SHP77 treated with DMSO at 0.1 percent for 48 hours (cell line): ENCODE data around the gene ZNF322.

Experiments
- DNase-seq: peaks from one replicate; lab custom pipeline; 2025; lab: John Stamatoyannopoulos, UW

Gene ZNF322

GRCh38 chr6:26613689-26614683 is 45.6 kb downstream of the ZNF322 start:
- no peak for DNase-seq

DNA sequence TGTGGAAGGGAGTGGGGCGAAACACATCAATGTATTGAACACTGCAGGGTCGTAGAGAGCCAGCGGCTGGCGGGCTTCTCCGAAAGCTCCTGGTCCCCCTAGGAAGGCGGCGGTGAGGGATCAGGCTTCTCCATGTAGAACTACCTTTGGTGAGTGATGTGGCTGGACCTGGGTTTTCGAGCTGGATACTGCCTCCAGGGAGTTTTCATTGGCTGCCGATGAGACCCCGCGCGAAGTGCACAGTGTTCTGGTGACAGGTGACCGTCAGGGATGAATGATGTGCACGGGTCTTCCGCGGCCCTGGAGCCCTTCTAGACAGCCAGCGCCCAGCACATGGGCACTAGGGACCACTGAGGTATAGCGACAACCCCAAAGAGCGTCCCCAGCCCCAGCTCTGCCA is 46.3 kb downstream of the ZNF322 start:
- DNase-seq = no peak

DNA sequence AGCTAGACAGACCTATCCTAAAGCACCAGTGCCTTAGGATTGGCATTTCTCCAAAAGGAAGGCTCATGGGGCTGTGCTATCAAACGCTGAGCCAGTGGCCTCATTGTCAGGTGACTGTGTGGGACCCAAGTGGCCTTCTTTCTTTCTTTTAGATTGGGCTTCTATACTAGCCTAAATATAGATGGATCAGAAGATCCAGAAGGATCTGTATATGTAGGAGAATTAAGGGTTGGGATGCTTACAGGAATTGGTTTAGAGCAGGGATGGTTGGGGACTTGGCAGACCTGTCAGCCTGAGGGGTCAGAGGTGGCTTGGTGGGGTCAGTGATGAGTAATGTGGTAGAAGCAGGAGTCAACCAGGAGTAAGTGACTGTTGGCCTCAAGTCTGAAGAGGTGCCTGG is 47.9 kb downstream of the ZNF322 start:
- no peak for DNase-seq

DNA sequence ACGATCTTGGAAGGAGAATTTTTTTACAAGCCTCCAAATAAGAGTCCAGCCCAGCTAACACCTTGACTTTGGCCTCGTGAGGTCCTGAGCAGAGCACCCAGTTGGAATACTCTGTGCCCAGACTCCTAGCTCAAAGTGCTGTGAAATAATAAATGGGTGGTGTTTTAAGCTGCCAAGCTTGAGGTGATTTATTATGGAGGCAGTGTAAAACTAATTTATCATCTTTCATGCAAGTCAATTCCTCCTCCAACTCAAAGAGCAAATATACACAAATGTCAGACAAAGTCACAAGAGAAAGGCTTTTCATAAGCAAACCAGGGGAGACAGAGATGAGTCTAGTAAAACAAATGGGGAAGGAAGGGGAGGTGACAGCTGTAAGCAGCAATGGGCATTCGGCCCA is 50.1 kb downstream of the ZNF322 start:
- DNase-seq = no peak

GRCh38 chr6:26607434-26608230 is 51.9 kb downstream of the ZNF322 start:
- DNase-seq = peak; percentile 85

- DNase-seq = no peak
Measured at GRCh38 chr6:26604797-26605196, 54.7 kb downstream of the ZNF322 start.

- DNase-seq = no peak
Measured at GRCh38 chr6:26604026-26604425, 55.5 kb downstream of the ZNF322 start.

GRCh38 chr6:26602262-26602661 is 57.3 kb downstream of the ZNF322 start:
- DNase-seq = no peak

- DNase-seq = no peak
Measured at GRCh38 chr6:26600759-26601158, 58.8 kb downstream of the ZNF322 start.

- no peak for DNase-seq
Measured at GRCh38 chr6:26599591-26599990, 60.0 kb downstream of the ZNF322 start.

GRCh38 chr6:26599134-26599533 is 60.4 kb downstream of the ZNF322 start:
- no peak for DNase-seq

DNA sequence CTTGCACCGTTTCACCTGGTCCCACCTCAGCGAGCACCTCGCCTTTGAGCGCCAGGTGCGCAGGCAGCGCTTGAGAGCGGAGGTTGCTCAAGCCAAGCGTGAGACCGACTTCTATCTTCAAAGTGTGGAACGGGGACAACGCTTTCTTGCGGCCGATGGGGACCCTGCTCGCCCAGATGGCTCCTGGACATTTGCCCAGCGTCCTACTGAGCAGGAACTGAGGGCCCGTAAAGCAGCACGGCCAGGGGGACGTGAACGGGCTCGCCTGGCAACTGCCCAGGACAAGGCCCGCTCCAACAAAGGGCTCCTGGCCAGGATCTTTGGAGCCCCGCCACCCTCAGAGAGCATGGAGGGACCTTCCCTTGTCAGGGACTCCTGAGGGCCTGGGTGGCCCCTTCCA is 61.3 kb downstream of the ZNF322 start:
- DNase-seq = no peak

GRCh38 chr6:26597821-26598220 is 61.7 kb downstream of the ZNF322 start:
- no peak for DNase-seq

DNA sequence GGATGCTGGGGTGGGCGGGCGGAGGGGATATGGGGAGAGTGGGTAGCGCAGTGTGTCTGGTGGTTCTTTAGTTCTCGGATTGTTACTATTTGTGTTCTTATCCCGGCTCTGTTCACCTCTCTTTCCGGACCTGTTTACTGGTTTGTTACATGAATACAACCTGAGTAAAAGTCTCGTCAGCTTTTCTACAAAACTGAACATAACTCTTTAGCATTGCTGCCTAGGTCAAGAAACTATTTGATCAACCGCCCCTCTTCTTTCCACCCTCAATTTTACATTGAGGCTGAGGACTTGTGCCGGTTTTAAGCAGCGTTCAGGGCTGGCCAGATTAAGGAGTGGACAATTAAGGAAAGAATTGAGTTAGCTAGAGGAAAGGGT is 62.2 kb downstream of the ZNF322 start:
- no peak for DNase-seq

DNA sequence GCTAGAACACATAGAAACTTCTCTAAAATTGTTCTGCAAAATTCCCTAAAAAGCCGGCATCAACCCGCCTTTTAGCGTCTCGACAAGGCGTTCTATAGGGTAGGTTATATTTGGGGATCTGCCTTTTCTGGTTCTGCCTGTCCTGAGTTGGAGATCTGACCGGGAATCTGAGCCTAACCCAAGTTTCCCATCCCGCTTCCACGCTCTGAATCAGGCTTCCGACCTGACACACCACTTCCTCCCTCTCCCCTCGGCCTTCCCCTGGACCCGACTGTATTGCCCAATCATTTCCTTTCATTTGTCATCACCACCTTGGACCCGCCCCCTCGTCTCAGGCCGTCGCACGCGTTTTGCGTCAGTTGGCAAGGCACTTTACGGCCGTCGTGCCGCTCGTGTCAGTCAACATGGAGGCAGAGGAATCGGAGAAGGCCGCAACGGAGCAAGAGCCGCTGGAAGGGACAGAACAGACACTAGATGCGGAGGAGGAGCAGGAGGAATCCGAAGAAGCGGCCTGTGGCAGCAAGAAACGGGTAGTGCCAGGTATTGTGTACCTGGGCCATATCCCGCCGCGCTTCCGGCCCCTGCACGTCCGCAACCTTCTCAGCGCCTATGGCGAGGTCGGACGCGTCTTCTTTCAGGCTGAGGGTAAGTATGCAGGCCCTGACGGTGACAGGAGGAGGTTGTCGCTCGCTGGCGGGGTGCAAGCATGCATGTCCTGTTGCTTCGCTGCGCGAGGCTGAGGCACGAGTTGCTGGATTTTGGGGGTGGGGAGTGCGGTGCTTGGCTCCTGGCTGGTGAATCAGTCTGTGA is 62.8 kb downstream of the ZNF322 start, which contains the start of gene ABT1:
Gene ABT1, plus strand, starts transcription at position 375 of the 810 bp plus-strand sequence. Its CDS starts 30 bp downstream, at position 405.
- DNase-seq = peak; percentile 93

GRCh38 chr6:26595669-26596269 is 63.8 kb downstream of the ZNF322 start:
- DNase-seq = peak; percentile 87

DNA sequence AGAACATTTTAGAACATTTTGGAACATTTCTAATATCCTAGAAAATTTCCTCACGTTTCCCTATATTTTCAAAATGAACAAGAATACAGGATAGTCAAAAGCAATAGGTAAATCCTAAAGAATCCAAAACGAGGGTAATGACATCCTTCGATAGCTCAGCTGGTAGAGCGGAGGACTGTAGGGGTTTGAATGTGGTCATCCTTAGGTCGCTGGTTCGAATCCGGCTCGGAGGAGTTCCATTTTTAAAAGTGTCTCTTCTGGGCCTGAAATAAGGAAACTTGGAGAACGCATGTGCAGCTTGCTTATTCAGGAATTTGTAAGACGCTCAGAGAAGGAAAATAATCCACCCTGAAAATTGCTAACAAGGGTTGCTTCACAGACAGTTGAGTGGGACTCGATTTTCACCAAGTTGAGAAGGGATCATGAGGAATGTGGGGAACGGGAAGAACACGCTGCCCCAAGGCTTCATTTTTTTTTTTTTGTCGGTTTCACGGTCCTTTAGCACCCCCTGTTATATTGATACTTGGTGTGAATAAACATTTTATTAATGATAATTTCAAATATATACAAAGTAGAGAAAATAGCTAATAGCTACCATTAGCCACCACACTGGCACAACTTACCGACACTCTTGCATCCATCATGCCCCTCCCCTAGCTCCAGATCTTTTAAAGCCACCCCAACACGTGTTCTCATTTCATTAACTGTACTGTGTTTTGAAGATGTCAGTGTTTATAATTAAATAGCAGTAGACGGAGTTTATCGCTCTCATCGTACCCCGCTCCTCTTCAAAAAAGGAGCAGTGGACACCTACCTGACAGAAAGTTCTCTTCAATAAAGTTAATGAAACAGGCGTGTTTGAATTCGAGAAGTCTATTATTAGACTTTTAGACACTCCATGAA is 64.6 kb downstream of the ZNF322 start:
- peak; percentile 31 for DNase-seq

DNA sequence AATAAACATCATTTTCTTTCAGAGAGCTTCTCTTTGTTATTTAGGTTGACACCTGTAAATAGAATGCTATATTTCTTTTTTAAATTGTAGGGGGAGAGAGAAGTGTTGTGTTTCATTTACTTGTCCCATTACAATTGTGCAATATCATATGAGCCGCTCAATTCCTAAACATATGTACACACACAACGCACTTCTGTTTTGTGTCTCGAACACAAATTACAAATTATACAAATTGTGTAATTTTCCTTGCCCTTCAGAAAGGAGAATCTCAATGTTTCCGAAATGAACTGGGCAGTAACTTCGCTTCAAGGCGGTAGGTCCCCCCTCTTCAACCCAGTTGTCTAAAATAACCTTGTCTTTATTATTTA is 65.4 kb downstream of the ZNF322 start:
- no peak for DNase-seq

- no peak for DNase-seq
Measured at GRCh38 chr6:26593278-26594130, 66.0 kb downstream of the ZNF322 start.

GRCh38 chr6:26592649-26593048 is 66.9 kb downstream of the ZNF322 start:
- no peak for DNase-seq
